ENCODE results near the gene FBXO44. TPM values are rescaled to one million over a fixed set of nuclear protein-coding genes. Genes with fewer than 3 reads are reported as not detected.

Gene FBXO44
- total RNA-seq, 1 experiment from 2014 or later, result 70.8 TPM

- Histone ChIP-seq H3K27ac (ENCODE audit: low read length) (no peak overlapping the region), H3K9me3 (ENCODE audit: control insufficient read depth, insufficient read depth, low read depth, low read length) (no peaks in the 10 kb centered on the region), H3K4me3 (ENCODE audit: low read depth in 2 of 2, low read length in 2 of 2) (no peak overlapping the region), H3K4me1 (ENCODE audit: control insufficient read depth, insufficient read depth, low read length) (peaks cover 13% of the 10 kb centered on the region), H3K36me3 (ENCODE audit: control insufficient read depth, insufficient read depth, low read length) (no peaks in the 10 kb centered on the region), H3K27me3 (ENCODE audit: control insufficient read depth, insufficient read depth, low read length) (no peaks in the 10 kb centered on the region)
- ChIA-PET POLR2A (no interaction called here), CTCF (no interaction called here)
- ATAC-seq (no peak), DNase-seq (ENCODE audit: low read depth, low spot score) (no peak)
- intact Hi-C loops (cut with micrococcal nuclease; ENCODE audit: unreplicated experiment) (no loop called here), in situ Hi-C loops (cut with HindIII; ENCODE audit: low pct_unique_long_range_greater_than_20kb, low sequenced_read_pairs) (no loop called here)
- BruUV-seq (replicated peaks), result no TSS peak
- no peak for TF ChIP-seq TCF7L2 (IDR thresholded peaks at IDR 0.05; ENCODE audit: low read depth, low read length)
- no peak for TF ChIP-seq CTCF (IDR thresholded peaks at IDR 0.05)
- TF ChIP-seq POLR2AphosphoS5 (IDR thresholded peaks at IDR 0.05; ENCODE audit: low read depth, low read length), result no peak
- TF ChIP-seq SIN3A (IDR thresholded peaks at IDR 0.05; ENCODE audit: borderline replicate concordance, insufficient read depth, low read depth, low read length), result no peak
- TF ChIP-seq REST (IDR thresholded peaks at IDR 0.05; ENCODE audit: insufficient read depth in 1 of 2, low read depth in 2 of 2, low read length in 1 of 2), result no peak
These were observed 50.9 kb downstream of the FBXO44 start for GRCh38 chr1:11705596-11705995.

- POLR2A ChIA-PET, result no interaction called here
- ATAC-seq (no peak), DNase-seq (ENCODE audit: low read depth, low spot score) (no peak)
These were observed 51.6 kb downstream of the FBXO44 start for GRCh38 chr1:11706292-11706691.

More at GRCh38 chr1:11706292-11706691, 51.6 kb downstream of the FBXO44 start:
- Histone ChIP-seq H3K9me3 (ENCODE audit: control insufficient read depth, insufficient read depth, low read depth, low read length) (no peaks in the 10 kb centered on the region), H3K4me3 (ENCODE audit: low read depth in 2 of 2, low read length in 2 of 2) (no peak overlapping the region), H3K27me3 (ENCODE audit: control insufficient read depth, insufficient read depth, low read length) (no peaks in the 10 kb centered on the region), H3K4me1 (ENCODE audit: control insufficient read depth, insufficient read depth, low read length) (peaks cover 13% of the 10 kb centered on the region), H3K27ac (ENCODE audit: low read length) (no peak overlapping the region), H3K36me3 (ENCODE audit: control insufficient read depth, insufficient read depth, low read length) (no peaks in the 10 kb centered on the region)
- in situ Hi-C loops (cut with HindIII; ENCODE audit: low pct_unique_long_range_greater_than_20kb, low sequenced_read_pairs) (no loop called here), intact Hi-C loops (cut with micrococcal nuclease; ENCODE audit: unreplicated experiment) (no loop called here)
- TF ChIP-seq SIN3A (IDR thresholded peaks at IDR 0.05; ENCODE audit: borderline replicate concordance, insufficient read depth, low read depth, low read length), result no peak
- TF ChIP-seq CTCF (IDR thresholded peaks at IDR 0.05), result no peak
- no peak for TF ChIP-seq REST (IDR thresholded peaks at IDR 0.05; ENCODE audit: insufficient read depth in 1 of 2, low read depth in 2 of 2, low read length in 1 of 2)
- no peak for TF ChIP-seq POLR2AphosphoS5 (IDR thresholded peaks at IDR 0.05; ENCODE audit: low read depth, low read length)
- no peak for TF ChIP-seq TCF7L2 (IDR thresholded peaks at IDR 0.05; ENCODE audit: low read depth, low read length)
- CTCF ChIA-PET, result no interaction called here
- BruUV-seq (replicated peaks), result no TSS peak

Measured in Panc1 (cell line).